Activated T-cell treated with anti-CD3 and anti-CD28 coated beads for 48 hours (primary cell): ENCODE results near the gene RGSL1.
"Not testable (repeated sequence)": the region's sequence is repeated elsewhere in the genome, so short reads cannot be mapped to it uniquely, and the experiment has no call there.

Experiments used
- DNase-seq: peaks from one replicate; pipeline ENCODE4 v3.0.0-alpha.2; 2020; ENCODE audit warnings: low read depth

Gene RGSL1

GRCh38 chr1:182446033-182446669, 3.8 kb upstream of the RGSL1 start:
- no peak for DNase-seq

- not testable (repeated sequence) for DNase-seq
Observed at GRCh38 chr1:182447124-182447523, 2.8 kb upstream of the RGSL1 start.

- DNase-seq, result no peak
Observed at GRCh38 chr1:182447660-182448059, 2.3 kb upstream of the RGSL1 start.

GRCh38 chr1:182453631-182454030, 3.7 kb downstream of the RGSL1 start:
- no peak for DNase-seq

- DNase-seq, result no peak
Observed at GRCh38 chr1:182457844-182458243, 7.9 kb downstream of the RGSL1 start.

GRCh38 chr1:182459949-182460348, 10.0 kb downstream of the RGSL1 start:
- DNase-seq, result no peak

- no peak for DNase-seq
Observed at GRCh38 chr1:182460550-182460951, 10.6 kb downstream of the RGSL1 start.

GRCh38 chr1:182473556-182473955, 23.6 kb downstream of the RGSL1 start:
- DNase-seq, result no peak

GRCh38 chr1:182476625-182477024, 26.7 kb downstream of the RGSL1 start:
- DNase-seq, result no peak

- no peak for DNase-seq
Observed at GRCh38 chr1:182478238-182478637, 28.3 kb downstream of the RGSL1 start.

GRCh38 chr1:182484067-182484466, 34.1 kb downstream of the RGSL1 start:
- DNase-seq, result no peak

GRCh38 chr1:182484531-182485257, 34.7 kb downstream of the RGSL1 start:
- no peak for DNase-seq

GRCh38 chr1:182485861-182486260, 35.9 kb downstream of the RGSL1 start:
- no peak for DNase-seq

- no peak for DNase-seq
Observed at GRCh38 chr1:182488803-182489202, 38.9 kb downstream of the RGSL1 start.

- DNase-seq, result no peak
Observed at GRCh38 chr1:182493063-182493462, 43.1 kb downstream of the RGSL1 start.

GRCh38 chr1:182495002-182495401, 45.1 kb downstream of the RGSL1 start:
- DNase-seq, result no peak

- no peak for DNase-seq
Observed at GRCh38 chr1:182495693-182496092, 45.7 kb downstream of the RGSL1 start.

- DNase-seq, result no peak
Observed at GRCh38 chr1:182507685-182508084, 57.7 kb downstream of the RGSL1 start.

GRCh38 chr1:182515556-182515955, 65.6 kb downstream of the RGSL1 start:
- DNase-seq, result no peak

GRCh38 chr1:182520736-182521135, 70.8 kb downstream of the RGSL1 start:
- DNase-seq, result no peak

- DNase-seq, result no peak
Observed at GRCh38 chr1:182525342-182525741, 75.4 kb downstream of the RGSL1 start.

- no peak for DNase-seq
Observed at GRCh38 chr1:182527680-182528079, 77.7 kb downstream of the RGSL1 start.

- not testable (repeated sequence) for DNase-seq
Observed at GRCh38 chr1:182528206-182528605, 78.3 kb downstream of the RGSL1 start.

GRCh38 chr1:182533896-182534295, 84.0 kb downstream of the RGSL1 start:
- no peak for DNase-seq
